Stimulated activated CD4-positive, alpha-beta T cell treated with anti-CD3 and anti-CD28 coated beads, Interleukin-1b, Interleukin-23, amount 100 ng/mL, for 24 hours (primary cell): Measurements from ENCODE around the gene KRT81.
"Not testable (repeated sequence)": the region's sequence is repeated elsewhere in the genome, so short reads cannot be mapped to it uniquely, and the experiment has no call there.

Experiments used
- DNase-seq, 4 experiments: peaks; one replicate each; pipeline ENCODE4 v3.0.0-alpha.2; 2020; ENCODE audit warnings: low read depth in 4 of 4, low spot score in 1 of 4

Gene KRT81

GRCh38 chr12:52255926-52256583, 35.3 kb downstream of the KRT81 start:
- no peak for DNase-seq

DNA sequence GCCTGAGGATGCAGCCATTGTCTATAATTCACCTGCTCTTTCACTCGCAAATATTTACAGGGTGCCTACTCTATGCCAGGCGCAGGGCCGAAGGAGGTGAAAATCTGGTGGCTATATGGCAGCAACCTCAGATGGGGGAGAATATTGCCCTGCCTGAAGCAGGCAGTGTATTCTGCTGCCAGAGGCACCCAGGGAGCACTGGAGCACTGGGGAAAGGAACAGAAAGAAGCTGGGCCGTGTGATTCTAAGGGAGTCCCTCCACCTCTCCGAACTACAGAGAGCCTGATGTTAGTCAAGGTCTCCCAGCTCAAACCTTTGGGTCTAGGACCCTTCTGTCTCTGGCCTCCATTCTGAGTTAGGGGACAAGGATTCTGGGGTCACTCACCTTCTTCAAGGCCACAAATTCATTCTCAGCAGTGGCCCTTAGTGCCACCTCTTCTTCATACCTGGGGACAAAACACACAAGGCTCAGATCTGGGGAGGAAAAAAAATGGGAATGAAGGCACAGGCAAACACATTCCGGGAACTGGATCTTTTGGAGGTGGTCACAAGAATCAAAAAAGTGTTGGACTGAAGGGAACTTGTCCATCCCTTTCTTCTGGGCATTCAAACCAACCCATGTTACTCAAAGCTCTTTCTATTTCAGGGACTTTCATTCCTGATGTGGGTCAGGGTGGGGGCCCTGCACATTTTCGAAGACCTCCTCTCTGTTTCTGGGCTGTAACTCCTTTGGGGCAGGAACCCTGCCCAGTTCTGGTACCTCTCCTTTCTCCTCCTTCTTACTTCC, 36.2 kb downstream of the KRT81 start:
- DNase-seq: no peak

DNA sequence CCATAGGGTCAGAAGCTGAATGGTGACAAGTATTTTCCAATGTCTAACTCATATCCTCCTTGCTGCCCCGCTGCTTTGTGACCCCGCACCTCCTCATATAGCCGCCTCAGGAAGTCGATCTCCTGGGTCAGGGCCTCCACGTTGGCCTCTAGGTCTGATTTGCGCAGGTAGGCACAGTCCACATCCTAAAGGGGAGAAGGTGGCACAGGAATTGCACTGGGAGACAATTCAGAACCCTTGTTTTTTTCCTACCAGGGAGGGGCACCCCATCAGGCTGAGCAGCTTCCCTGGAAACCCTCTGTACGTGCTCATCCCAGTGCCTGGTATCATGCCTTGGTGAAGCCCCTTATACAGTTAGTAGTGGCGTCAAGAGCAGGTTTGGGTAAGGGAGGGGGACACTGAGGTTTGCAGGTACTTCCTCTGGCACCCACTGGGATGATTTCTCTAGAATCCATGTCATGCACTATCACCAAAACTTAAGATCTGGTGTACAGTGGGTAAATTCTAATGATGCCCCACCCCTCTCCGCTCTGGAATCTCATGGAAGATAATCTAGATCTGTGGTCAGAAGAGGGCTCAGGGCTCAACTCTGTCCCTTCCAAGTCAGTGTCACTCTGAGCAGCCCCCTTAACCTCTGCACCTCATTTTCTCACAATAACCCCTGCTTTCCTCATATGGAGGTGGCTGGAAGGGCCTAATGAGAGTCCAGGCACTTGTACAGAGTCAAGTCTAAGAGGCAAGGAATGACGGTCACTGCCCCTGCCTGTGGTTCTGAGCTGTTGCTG, 37.0 kb downstream of the KRT81 start:
- DNase-seq: no peak

GRCh38 chr12:52253391-52254179, 37.7 kb downstream of the KRT81 start:
- DNase-seq: no peak

- no peak for DNase-seq
Observed at GRCh38 chr12:52252728-52253343, 38.5 kb downstream of the KRT81 start.

DNA sequence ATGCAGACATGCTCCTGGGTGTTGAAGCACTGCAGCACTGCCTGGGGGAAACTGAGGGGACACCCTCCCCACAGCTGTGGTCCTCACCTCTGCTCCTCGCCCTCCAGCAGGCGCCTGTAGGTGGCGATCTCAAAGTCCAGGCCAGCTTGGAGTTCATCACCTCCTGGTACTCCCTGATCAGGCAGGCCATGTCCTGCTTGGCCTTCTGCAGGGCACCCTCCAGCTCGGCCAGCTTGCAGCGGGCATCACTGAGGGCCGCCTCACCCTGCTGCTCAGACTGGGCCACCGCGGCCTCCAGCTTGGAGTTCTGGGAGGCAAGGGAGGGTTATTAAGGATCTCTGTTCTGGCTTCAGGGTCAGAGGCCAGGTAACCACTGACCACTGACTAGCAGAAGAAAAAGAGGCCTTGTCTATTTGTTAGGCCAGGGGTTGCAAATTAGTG, 39.1 kb downstream of the KRT81 start:
- DNase-seq: not testable (repeated sequence)

GRCh38 chr12:52251367-52252051, 39.8 kb downstream of the KRT81 start:
- DNase-seq: no peak

- no peak for DNase-seq
Observed at GRCh38 chr12:52250048-52250990, 41.0 kb downstream of the KRT81 start.

DNA sequence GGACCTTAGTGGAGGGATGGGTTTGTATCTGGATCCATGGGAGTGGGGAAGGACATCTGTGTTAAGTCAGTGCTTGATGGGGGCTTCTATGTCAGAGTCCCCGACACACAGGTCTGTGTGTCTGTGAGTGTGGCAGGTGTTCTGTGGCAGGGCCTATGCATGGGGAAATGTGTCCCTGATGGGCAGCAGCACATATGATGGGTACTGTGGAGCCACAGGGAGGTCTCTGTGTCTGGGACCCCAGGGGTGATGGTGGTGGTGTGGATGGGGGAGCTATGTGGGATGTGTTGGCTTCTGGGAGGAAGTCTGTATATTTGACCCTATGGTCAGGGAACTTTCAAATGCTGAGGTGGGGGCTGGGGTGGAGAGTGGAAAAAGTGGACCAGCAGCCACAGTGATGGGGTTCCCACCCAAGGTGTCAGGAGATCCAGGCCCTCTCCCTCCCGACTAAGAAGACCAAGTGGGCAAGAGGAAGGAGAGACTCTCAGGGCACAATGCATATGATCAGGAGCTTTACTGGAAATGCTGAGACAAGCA, 41.8 kb downstream of the KRT81 start:
- DNase-seq: no peak

GRCh38 chr12:52248541-52249461, 42.5 kb downstream of the KRT81 start:
- no peak for DNase-seq

DNA sequence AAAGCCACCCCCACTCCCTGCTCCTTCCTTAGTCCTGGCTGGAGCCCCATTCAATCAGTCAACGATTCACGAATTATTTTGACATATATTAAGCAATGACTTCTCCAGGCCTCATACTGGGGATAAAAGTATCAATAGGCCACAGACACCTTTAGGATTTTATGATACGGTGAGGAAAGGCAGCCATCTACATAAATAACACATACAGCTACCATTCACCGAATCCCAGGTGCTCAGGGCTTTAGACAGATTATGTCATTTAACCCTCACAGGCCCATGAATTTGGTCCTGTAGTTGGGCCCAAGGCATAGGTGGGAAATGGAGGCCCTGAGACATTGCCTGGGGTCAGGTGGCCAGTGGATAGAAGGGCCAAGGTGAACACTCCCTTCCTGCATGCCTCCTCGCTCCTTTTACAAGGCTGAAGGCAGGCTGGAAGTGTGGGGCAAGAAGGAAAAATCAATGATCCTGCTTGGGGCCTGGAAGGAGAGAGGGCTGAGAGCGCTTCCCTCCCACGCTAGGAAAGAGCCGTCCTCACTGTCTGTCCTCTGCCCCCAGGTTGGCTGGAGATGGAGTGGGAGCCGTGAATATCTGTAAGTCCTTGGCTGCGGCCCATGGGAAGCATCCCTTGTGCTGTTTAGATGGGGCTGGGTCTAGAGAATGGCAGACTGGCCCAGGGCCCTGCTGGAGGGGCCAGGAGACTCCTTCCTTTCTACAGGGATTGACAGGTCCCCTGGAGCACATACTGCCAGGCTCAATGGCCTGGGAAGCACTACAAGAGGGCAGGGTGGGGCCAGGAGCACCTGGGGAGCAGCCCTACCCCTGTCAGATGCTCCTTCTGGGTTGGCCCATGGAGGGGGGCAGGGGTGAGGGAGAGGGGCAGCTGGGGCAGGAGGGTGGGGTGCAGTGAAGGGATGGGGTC, 43.5 kb downstream of the KRT81 start:
- no peak for DNase-seq

DNA sequence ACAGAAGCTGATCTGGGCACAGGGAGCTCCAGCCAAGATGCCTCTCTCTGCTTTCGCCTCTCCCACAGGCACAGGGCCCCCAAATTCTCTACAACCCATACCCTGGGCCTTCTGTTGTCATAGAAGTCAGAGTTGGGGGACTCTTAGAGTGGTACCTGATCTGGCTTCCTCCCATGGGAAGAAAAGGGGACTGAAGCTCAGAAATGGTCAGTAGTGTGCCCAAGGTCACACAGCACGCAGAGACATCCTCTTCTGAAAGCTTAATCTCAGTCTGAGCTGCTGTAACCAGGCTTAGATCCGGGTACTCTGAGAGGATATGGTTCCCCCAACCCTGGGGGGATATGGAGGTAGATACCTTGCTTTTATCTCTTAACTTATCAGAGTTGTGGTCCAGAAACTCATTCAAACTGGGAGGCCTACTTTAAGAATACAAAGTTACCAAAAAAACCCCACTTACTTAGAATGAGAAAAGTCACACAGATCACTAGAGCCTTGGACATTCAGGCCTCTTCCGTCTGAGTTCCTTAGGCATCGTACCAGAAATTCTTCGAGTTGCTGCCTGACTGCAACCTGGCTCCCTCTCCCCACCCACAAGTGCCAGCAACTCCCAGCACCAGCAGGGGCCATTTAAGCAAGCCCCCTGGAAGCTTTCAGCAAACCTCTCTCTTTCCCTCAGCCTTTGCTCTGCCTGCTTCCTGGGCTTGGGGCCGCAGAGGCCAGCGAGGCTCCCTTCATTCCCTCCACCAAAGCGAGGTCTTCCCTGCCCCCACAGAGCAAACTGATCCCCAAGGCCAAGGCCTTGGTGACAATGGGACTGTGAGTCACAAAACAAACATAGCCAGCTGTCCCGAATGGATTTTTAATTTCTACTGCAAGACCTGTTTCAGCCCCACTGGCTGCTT, 44.4 kb downstream of the KRT81 start:
- no peak for DNase-seq

GRCh38 chr12:52245962-52246569, 45.3 kb downstream of the KRT81 start:
- no peak for DNase-seq

DNA sequence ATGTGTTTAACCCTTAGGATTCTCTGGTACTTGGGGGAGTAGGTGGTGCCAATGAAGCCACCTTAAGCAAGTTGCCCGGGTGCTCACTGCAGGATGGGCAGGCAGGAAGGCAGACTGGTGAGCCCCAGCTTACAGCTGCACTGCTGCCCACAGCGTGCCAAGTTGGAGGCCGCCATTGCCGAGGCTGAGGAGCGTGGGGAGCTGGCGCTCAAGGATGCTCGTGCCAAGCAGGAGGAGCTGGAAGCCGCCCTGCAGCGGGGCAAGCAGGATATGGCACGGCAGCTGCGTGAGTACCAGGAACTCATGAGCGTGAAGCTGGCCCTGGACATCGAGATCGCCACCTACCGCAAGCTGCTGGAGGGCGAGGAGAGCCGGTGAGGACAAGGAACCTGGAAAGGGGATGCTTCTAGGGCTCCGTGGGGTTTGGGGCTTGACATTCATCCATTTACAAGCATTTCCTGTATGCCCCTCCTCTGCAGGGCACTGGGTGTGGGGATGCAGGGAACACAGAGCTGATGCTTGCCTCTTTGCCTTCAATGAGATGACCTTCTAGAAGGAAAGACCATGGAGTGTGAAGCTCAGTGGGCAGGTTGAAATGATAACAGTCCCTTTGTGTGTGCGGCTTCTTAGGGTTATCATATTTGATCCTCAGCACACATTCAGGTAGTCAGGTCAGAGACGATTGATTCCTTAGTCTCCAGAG, 45.9 kb downstream of the KRT81 start:
- DNase-seq: no peak

DNA sequence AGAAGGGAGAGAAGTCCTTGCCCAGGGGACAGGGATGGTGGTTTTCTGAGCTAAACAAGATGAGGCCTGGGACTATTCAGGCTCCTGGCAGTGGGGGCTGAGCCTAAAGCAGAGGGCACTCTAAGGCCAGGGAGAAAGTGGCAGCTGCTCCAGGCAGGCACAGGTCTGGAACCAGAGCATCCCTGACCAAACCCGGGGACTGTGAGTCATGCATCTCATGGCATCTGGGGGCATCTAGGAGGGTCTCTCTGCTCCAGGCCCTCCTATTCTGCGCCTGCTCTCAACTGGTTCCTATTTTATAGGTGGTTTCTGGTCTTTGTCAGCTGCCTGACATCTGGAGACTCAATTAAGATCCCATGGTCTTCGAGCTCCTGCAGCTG, 46.7 kb downstream of the KRT81 start:
- no peak for DNase-seq
